ENCODE data around the gene WFDC10B.
"Not testable (repeated sequence)": the region's sequence is repeated elsewhere in the genome, so short reads cannot be mapped to it uniquely, and the experiment has no call there.

WFDC10B gene

DNA sequence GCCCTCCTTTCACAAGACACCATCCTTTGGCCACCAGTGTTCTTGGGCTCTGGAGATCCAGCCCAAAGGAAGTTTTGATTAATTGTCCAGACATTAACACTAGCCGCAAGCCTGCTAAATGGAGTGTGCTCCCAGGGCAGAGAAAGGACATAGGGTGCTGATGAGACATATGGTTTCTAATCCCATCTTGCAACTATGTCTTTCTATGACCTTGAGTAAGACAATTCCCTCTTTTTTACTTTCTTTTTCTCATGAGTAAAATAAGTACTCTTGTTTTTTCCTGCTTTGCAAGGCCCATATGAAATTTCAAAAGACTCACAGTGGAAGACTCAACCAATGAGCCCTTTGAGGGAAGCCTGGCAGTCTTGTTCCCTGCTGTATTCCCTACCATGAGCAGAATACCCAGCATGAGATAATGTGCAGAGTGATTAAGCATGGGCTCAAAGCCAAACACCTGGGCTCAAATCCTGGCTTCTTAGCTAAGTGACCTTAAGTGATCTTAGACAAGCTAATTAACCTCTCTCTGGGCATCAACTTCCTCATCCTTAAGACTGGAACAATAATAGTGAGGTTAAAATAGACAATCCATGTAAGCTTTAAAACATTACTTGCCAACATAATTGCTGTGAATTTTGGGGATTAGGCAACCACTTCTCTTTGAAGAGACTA lies at the start of gene WFDC10B:
Gene WFDC10B (minus strand): TSS at position 51 of the 669 bp plus-strand sequence. CDS start 19,027 bp downstream, outside the sequence.
- no peak for DNase-seq

- peak; percentile 9 to 28 for DNase-seq
Measured at GRCh38 chr20:45752746-45753145, 47.9 kb upstream of the WFDC10B start.

DNA sequence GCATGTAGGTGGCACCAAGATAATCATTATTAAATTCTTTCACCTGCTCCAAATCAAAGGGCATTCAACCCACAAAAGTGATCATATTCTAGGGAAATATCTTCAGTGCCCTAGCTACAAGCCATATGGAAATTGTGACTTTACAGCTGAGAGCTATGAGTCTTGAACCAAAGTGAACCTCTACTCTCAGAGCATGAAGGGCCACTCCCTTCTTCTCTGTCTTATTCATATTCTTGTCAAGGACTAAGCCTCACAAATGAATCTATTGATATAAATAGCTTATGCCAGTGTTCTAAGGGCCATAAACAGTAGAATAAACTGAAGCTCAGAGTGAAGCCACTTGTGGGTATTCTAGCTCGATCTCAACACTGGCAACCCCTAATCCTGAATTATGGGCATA lies 46.9 kb upstream of the WFDC10B start:
- no peak for DNase-seq

DNA sequence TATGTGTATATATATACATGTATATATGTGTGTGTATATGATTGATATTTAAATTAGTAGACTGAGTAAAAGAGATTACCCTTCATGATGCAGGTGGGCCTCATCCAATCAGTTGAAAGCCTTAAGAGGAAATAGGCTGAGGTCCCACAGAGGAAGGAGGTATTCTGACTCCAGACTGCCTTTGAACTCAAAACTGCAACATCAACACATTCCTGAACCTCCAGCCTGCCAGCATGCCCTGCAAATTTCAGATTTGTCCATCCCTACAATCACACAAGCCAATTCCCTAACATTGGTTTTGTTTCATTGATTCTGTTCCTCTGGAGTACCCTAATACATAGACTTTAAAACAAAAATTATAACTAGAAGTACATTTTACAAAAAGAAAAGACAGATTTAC lies 40.2 kb upstream of the WFDC10B start:
- no peak for DNase-seq

DNA sequence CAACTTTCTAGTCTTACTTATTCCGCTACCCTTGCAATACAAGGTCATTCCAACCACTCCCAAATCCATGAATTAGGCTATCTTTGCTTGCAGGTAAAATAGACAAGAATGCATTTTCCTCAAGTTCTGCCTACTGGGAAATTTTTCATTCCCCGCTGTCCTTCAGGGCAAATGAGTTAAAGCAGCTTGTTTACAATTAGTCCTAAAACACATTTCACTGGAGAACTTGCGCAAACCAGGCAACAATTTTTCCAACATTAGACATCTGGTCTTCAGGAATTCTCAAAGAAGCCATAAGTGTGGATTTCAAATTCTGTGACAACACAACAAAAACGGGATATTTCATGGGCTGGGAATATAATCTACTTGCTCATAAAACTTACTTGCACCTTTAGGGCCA lies 37.8 kb upstream of the WFDC10B start:
- DNase-seq, result no peak

DNA sequence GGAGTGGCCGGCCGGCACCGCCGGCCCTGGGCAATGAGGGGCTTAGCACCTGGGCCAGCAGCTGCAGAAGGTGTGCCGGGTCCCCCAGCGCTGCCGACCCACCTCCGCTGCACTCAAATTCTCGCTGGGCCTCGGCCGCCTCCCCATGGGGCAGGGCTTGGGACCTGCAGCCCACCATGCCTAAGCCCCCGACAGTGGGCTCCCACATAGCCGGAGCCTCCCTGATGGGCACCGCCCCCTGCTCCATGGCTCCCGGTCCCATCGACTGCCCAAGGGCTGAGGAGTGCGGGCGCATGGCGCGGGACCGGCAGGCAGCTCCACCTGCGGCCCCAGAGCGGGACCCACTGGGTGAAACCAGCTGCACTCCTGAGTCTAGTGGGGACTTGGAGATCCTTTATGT lies 31.2 kb upstream of the WFDC10B start:
- DNase-seq, result no peak

GRCh38 chr20:45735552-45735951 lies 30.7 kb upstream of the WFDC10B start:
- no peak for DNase-seq

- DNase-seq, result no peak
Measured at GRCh38 chr20:45732199-45732598, 27.4 kb upstream of the WFDC10B start.

GRCh38 chr20:45727044-45727443 lies 22.2 kb upstream of the WFDC10B start:
- no peak for DNase-seq

- DNase-seq, result no peak
Measured at GRCh38 chr20:45725134-45725533, 20.3 kb upstream of the WFDC10B start.

DNA sequence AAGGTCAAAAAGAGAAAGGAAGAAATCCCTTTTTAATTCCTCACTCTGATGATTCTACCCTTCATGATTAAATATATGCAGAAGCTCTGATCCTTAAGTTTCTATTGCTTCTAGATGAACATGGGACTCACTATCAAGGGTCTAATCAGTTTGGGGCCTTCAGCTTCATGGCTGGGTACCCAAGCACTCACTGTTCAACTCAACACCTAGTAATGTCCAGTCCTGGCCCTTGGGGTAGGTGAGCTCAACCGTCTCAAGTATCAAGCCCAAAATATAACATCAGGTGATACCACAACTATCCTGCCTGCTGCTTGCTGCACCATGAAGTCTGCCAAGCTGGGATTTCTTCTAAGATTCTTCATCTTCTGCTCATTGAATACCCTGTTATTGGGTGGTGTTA lies 17.2 kb upstream of the WFDC10B start, which contains the start of gene SPINT4:
Gene SPINT4 (plus strand): TSS at position 301 of the 400 bp plus-strand sequence. CDS start 21 bp downstream, at position 322.
- DNase-seq, result no peak

DNA sequence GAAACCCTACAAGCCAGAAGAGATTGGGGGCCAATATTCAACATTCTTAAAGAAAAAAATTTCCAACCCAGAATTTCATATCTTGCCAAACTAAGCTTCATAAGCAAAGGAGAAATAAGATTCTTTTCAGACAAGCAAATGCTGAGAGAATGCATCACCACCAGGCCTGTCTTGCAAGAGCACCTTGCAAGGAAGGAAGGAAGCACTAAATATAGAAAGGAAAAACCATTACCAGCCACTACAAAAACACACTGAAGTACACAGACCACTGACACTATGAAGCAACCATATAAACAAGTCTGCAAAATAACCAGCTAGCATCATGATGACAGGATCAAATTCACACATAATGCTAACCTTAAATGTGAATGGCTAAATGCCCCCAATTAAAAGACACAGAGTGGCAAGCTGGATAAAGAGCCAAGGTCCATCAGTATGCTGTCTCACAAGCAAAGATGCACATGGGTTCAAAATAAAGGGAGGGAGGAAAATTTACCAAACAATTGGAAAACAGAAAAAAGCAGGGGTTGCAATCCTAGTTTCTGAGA lies 11.4 kb upstream of the WFDC10B start:
- DNase-seq, result not testable (repeated sequence)

DNA sequence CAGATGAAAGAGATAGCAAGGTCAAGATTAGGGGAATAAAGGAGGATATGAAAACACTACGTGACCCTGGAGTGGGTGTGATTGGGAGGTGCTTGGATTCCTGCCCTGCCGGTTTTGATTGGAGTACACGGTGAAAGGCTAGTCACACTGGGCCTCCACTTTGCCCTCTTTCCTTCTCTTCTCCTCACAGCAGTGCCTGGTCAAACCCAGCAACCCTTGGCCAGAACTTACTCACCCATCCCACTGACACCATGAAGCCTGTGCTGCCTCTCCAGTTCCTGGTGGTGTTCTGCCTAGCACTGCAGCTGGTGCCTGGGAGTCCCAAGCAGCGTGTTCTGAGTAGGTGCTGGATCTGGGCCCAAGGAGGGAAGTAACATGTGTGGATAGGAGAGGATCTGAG lies 2.9 kb downstream of the WFDC10B start, which contains the start of gene WFDC13:
Gene WFDC13 (plus strand): TSS at position 166 of the 400 bp plus-strand sequence. CDS start 86 bp downstream, at position 252.
- DNase-seq, result no peak

DNA sequence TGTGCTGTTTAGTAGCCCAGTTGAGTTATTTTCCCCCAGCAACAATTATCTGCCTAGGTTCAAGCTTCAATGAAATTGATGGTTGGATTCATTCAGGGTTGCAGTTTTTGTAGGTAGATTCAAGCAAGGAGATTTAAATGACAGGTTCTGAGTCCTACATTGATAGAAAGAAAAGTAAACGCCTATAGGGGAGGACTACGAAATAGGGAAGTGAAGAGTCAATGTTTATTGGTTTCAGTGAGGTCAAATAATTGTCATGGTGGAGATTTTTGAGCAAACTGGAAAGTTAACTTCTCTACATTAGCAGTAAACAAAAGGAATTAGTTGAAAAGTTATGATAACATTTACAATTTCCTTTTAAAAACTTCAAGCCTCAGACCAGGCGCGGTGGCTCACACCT lies 3.7 kb downstream of the WFDC10B start:
- no peak for DNase-seq

DNA sequence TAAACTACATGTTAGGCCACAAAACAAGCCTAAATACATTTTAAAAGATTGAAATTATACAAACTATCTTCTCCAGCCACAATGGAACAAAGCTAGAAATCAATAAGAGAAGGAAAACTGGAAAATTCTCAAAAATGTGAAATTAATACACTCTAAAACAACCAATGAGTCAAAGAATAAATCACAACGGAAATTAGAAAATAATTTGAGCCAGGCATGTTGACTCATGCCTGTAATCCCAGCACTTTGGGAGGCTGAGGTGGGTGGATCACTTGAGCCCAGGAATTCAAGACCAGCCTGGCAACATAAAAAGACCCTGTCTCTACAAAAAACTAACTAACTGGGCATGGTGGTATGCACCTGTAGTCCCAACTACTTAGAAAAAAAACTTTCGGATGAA lies 9.3 kb downstream of the WFDC10B start:
- no peak for DNase-seq

DNA sequence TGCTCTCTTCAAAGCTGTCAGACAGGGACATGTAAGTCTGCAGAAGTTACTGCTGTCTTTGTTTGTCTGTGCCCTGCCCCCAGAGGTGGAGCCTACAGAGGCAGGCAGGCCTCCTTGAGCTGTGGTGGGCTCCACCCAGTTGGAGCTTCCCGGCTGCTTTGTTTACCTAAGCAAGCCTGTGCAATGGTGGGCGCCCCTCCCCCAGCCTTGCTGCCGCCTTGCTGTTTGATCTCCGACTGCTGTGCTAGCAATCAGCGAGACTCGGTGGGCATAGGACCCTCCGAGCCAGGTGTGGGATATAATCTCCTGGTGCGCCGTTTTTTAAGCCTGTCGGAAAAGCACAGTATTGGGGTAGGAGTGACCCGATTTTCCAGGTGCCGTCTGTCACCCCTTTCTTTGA lies 11.5 kb downstream of the WFDC10B start:
- not testable (repeated sequence) for DNase-seq

DNA sequence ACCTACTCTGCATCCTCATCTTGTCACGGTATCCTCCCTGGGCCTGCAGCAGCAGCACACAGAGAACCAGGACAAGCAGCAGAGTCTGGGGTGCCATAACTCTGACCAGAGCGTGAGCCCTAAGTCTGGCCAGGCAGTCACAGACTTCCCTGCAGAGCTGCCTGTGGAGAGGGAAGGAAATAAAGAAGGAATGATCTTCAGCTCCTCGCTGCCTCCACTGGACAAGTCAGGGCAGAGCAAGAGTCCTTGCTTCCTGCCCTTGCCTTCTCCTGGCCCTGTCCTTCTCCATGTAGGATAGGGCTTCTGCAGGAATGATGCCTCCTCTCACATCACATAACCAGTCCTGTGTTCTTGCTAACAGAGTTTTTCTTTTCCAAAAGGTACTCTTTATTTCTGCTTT lies 18.9 kb downstream of the WFDC10B start:
- no peak for DNase-seq

DNA sequence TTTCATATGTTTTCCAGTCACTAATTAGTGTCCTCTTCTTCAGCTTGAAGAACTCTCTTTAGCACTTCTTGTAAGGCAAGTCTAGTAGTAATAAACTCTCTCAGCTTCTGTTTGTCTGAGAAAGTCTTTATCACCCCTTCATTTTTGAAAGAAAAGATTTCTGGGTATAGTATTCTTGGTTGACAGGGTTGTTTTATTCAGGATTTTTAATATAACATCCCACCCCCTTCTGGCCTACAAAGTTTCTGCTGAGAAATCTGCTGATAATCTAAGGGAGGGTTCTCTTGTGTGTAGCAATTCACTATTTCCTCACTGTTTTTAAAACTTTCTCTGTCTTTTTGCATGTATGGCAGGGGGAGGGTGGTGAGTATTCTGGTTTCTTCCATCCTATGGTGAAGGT lies 25.2 kb downstream of the WFDC10B start:
- DNase-seq, result no peak

GRCh38 chr20:45672765-45673164 lies 32.1 kb downstream of the WFDC10B start:
- no peak for DNase-seq

GRCh38 chr20:45670139-45670538 lies 34.7 kb downstream of the WFDC10B start, which contains the start of gene WFDC11:
Gene WFDC11 (minus strand): TSS chr20:45670239. CDS start chr20:45650600, 19,639 bp downstream.
- no peak for DNase-seq

DNA sequence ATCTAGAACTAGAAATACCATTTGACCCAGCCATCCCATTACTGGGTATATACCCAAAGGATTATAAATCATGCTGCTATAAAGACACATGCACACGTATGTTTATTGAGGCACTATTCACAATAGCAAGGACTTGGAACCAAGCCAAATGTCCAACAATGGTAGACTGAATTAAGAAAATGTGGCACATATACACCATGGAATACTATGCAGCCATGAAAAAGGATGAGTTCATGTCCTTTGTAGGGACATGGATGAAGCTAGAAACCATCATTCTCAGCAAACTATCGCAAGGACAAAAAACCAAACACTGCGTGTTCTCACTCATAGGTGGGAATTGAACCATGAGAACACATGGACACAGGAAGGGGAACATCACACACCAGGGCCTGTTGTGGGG lies 47.8 kb downstream of the WFDC10B start:
- not testable (repeated sequence) for DNase-seq

DNA sequence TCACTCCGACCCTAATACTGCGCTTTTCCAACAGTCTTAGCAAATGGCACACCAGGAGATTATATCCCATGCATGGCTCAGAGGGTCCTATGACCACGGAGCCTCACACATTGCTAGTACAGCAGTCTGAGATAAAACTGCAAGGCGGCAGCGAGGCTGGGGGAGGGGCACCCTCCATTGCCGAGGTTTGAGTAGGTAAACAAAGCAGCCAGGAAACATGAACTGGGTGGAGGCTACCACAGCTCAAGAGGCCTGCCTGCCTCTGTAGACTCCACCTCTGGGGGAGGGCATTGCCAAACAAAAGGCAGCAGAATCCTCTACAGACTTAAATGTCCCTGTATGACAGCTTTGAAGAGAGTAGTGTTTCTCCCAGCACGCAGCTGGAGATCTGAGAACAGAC lies 53.1 kb downstream of the WFDC10B start:
- DNase-seq, result not testable (repeated sequence)

- no peak for DNase-seq
Measured at GRCh38 chr20:45649312-45649863, 55.4 kb downstream of the WFDC10B start.

DNA sequence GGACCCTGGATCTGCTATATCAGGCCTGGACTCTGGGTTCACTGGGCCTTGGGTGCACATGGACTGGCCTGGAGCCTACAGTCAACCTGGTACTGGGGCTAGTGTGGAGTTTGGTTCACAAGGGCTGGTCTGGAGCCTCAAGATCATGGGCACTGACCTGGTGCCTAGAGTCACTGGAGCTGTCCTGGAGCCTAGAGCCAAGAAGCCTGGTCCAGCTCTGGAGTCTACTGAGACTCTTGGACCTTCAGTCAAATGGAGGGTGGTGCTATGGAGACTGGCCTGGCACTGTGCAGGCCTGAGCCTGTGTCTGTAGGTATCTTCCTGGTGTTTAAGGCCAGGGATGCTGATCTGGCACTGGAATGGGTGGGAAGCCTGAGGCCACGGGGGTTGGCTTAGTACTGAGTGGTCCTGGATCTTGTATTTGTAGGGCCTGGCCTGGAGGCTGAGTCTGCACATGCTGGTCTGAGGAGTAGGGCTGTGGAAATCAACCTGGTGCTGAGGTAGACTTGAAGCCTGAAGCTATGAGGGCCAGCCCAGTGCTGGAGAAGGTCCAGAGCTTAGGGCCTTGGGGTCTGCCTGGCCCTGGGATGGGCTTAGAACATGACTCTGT lies 57.3 kb downstream of the WFDC10B start:
- DNase-seq, result no peak
